GM19193 (cell line): ENCODE results near the gene ERMARD.

Experiments used
- POLR2A ChIP-seq: IDR thresholded peaks from 4 replicates; pipeline ENCODE4 v1.6.1; 2011; ENCODE audit not compliant: insufficient read depth, insufficient read length; ENCODE audit errors: extremely low read depth

ERMARD gene

GRCh38 chr6:169766921-169767736 lies 15.7 kb downstream of the ERMARD start:
- no peak for TF ChIP-seq POLR2A

GRCh38 chr6:169774347-169774746 lies 22.9 kb downstream of the ERMARD start:
- TF ChIP-seq POLR2A, result no peak

GRCh38 chr6:169775321-169775720 lies 23.9 kb downstream of the ERMARD start:
- TF ChIP-seq POLR2A, result no peak

- no peak for TF ChIP-seq POLR2A
Observed at GRCh38 chr6:169776379-169776778, 25.0 kb downstream of the ERMARD start.

GRCh38 chr6:169777896-169778295 lies 26.5 kb downstream of the ERMARD start:
- TF ChIP-seq POLR2A, result no peak

- TF ChIP-seq POLR2A, result no peak
Observed at GRCh38 chr6:169778646-169779045, 27.2 kb downstream of the ERMARD start.

GRCh38 chr6:169779092-169779815 lies 27.8 kb downstream of the ERMARD start:
- TF ChIP-seq POLR2A, result no peak

- TF ChIP-seq POLR2A, result no peak
Observed at GRCh38 chr6:169779896-169780295, 28.5 kb downstream of the ERMARD start.

GRCh38 chr6:169780571-169781091 lies 29.2 kb downstream of the ERMARD start:
- TF ChIP-seq POLR2A, result no peak

- no peak for TF ChIP-seq POLR2A
Observed at GRCh38 chr6:169782966-169783365, 31.5 kb downstream of the ERMARD start.

GRCh38 chr6:169783401-169783800 lies 32.0 kb downstream of the ERMARD start:
- no peak for TF ChIP-seq POLR2A

GRCh38 chr6:169783971-169784820 lies 32.8 kb downstream of the ERMARD start:
- no peak for TF ChIP-seq POLR2A

- TF ChIP-seq POLR2A, result no peak
Observed at GRCh38 chr6:169784821-169785340, 33.5 kb downstream of the ERMARD start.

GRCh38 chr6:169785566-169785965 lies 34.1 kb downstream of the ERMARD start:
- no peak for TF ChIP-seq POLR2A

- no peak for TF ChIP-seq POLR2A
Observed at GRCh38 chr6:169786349-169786748, 34.9 kb downstream of the ERMARD start.
